Stimulated activated CD4-positive, alpha-beta T cell treated with anti-CD3 and anti-CD28 coated beads, Interleukin-1b, Interleukin-23, amount 100 ng/mL, for 24 hours (primary cell): Measurements from ENCODE around the gene HS6ST1.
"Not testable (repeated sequence)": the region's sequence is repeated elsewhere in the genome, so short reads cannot be mapped to it uniquely, and the experiment has no call there.

ENCODE experiments used
- DNase-seq, 4 experiments: peaks; one replicate each; pipeline ENCODE4 v3.0.0-alpha.2; 2020; ENCODE audit warnings: low read depth in 4 of 4, low spot score in 1 of 4

HS6ST1 gene

GRCh38 chr2:128269990-128270671 lies 48.5 kb downstream of the HS6ST1 start:
- no peak for DNase-seq

GRCh38 chr2:128269063-128269989 lies 49.3 kb downstream of the HS6ST1 start:
- DNase-seq = no peak

GRCh38 chr2:128268611-128269010 lies 50.1 kb downstream of the HS6ST1 start:
- DNase-seq = not testable (repeated sequence)

- DNase-seq = not testable (repeated sequence)
Measured at GRCh38 chr2:128268145-128268544, 50.5 kb downstream of the HS6ST1 start.

GRCh38 chr2:128267649-128268048 lies 51.0 kb downstream of the HS6ST1 start:
- not testable (repeated sequence) for DNase-seq

GRCh38 chr2:128267197-128267596 lies 51.5 kb downstream of the HS6ST1 start:
- DNase-seq = not testable (repeated sequence)

GRCh38 chr2:128266463-128266862 lies 52.2 kb downstream of the HS6ST1 start:
- DNase-seq = not testable (repeated sequence)

- not testable (repeated sequence) for DNase-seq
Measured at GRCh38 chr2:128265608-128265993, 53.1 kb downstream of the HS6ST1 start.

GRCh38 chr2:128264881-128265607 lies 53.6 kb downstream of the HS6ST1 start:
- no peak for DNase-seq

- DNase-seq = no peak
Measured at GRCh38 chr2:128263902-128264331, 54.8 kb downstream of the HS6ST1 start.

GRCh38 chr2:128262315-128263253 lies 56.1 kb downstream of the HS6ST1 start:
- DNase-seq = no peak

GRCh38 chr2:128261245-128262128 lies 57.2 kb downstream of the HS6ST1 start:
- DNase-seq = no peak

- no peak for DNase-seq
Measured at GRCh38 chr2:128260239-128261138, 58.2 kb downstream of the HS6ST1 start.

GRCh38 chr2:128259585-128259984 lies 59.1 kb downstream of the HS6ST1 start:
- DNase-seq = no peak

GRCh38 chr2:128258218-128258617 lies 60.5 kb downstream of the HS6ST1 start:
- DNase-seq = no peak

- no peak for DNase-seq
Measured at GRCh38 chr2:128252501-128252900, 66.2 kb downstream of the HS6ST1 start.

- DNase-seq = not testable (repeated sequence)
Measured at GRCh38 chr2:128252086-128252485, 66.6 kb downstream of the HS6ST1 start.
